Measurements from ENCODE around the gene DQX1.
"Not testable (repeated sequence)": the region's sequence is repeated elsewhere in the genome, so short reads cannot be mapped to it uniquely, and the experiment has no call there.

The DQX1 gene

DNA sequence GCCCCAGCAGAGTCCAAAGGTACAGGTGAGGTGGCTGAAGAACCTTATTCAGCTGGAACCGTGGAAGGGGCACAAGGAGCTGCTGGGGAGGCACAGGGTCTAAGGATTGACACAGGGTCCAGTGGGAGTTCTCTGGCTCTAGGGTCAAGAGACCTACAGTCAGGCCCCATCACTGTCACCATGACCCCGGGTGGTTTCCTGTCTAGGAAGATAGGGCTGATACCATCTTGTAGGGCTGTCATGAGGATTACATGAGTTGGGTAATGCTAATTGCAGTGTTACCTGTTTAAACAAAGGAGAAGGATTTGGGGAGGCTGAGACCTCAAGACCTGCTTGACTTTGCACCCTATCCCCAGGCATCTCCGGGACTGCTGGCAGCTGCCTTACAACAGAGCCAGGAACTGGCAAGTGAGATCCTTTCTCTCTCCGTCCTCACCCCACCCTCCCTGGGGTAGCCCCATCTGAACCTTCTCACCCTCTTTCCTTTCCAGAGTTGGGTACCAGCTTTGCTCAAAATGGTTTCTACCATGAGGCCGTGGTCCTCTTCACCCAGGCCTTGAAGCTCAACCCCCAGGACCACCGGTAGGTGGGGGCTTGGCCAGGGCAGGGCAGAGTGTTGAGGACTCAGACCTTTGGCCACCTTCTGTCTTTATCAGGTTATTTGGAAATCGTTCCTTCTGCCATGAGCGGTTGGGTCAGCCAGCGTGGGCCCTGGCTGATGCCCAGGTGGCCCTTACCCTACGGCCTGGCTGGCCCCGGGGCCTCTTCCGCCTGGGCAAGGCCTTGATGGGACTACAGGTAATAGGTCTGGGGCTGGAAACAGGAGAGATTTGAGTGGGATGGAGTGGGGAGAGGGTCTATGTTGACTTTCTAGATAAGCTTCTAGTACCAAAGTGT lies 34.1 kb downstream of the DQX1 start:
- no peak for DNase-seq

- DNase-seq, result no peak
Measured at GRCh38 chr2:74489906-74490305, 36.1 kb downstream of the DQX1 start.

GRCh38 chr2:74488643-74489481 lies 37.2 kb downstream of the DQX1 start:
- DNase-seq, result no peak

DNA sequence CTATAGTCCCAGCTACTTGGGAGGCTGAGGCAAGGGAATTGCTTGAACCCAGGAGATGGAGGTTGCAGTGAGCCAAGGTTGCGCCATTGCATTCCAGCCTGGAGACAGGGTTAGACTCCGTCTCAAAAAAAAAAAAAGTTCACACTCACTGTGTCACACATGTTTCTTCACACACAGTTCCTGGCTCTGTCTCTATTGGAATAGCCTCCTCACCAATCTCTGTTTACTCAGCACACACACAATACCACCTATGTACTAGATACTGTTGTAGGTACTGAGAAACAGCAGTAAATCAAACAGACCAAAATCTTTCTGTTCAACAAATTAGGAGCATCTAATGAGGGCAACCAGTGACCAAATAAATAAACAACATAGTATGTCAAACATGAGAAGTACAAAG lies 39.9 kb downstream of the DQX1 start:
- DNase-seq, result no peak

GRCh38 chr2:74483675-74484164 lies 42.3 kb downstream of the DQX1 start:
- not testable (repeated sequence) for DNase-seq

- peak; percentile 95 for DNase-seq
Measured at GRCh38 chr2:74482801-74483674, 43.0 kb downstream of the DQX1 start, which contains the start of the genes CCDC142 and TTC31. TSS of gene CCDC142 (minus strand) at chr2:74482998. CDS start at chr2:74482837, 161 bp downstream. TSS of gene TTC31 (plus strand) at chr2:74483081. CDS start at chr2:74483096, 15 bp downstream.

DNA sequence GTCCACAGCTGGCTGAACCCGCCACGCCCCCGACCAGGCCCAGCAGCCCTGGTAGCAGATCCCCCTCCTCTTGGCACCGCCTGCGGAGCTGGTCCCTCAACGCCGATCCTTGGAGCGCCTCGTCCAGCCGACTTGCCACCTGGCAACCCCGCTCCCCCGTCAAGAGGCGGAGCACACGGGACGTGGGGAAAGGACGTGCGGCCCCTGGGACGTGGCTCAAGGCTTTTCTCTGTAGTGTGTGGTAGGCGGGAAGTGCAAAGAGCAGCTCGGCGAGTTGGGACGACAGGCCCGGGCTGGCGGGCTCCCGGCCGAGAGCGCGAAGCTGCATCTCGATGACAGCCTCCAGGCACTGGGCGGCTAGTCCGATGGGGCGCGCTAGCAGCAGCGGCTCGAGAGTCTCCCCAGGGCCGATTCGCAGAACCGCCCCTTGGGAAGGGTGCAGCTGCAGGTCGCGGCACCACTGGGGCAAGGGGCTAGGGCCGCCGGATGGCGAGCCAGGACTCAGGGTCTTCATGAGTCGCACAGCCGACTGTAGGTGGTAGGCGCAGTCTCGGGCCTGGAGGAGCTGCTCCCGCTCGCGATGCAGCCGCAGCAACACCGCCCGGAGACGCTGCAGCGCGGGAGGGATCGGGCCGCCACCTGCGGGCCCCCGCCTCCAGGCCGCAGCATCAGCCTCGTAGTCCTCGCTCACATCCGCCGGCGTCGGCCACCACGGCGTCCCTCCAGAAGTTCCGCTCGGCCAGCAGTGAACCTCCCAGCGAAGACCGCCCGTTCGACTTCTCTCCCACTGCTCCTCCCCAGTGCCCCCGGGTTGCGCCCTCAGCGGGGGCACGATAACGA lies 43.9 kb downstream of the DQX1 start:
- DNase-seq, result peak; percentile 69

GRCh38 chr2:74481431-74481830 lies 44.6 kb downstream of the DQX1 start:
- no peak for DNase-seq

DNA sequence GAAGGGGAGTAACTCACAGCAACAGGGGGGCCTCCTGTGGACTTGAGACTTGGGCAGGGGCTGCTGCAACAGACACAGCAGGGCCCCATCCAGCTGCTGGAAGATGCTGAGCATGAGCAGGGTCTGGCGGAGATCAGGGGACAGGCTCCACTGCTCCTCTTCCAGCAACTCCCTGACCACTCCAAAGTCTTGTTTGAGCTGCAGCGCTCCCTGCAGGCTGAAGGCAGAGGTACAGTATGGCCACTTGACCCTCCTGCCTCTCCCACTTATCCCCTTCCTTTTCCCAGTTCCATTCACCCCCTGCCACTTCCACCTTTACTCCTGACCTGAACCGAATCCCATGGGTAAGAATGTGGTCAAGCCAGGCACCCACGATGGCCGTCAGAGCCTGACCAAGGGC lies 51.1 kb downstream of the DQX1 start:
- DNase-seq, result no peak

- DNase-seq, result no peak
Measured at GRCh38 chr2:74474481-74474880, 51.5 kb downstream of the DQX1 start.

- DNase-seq, result no peak
Measured at GRCh38 chr2:74472945-74473258, 53.1 kb downstream of the DQX1 start.

DNA sequence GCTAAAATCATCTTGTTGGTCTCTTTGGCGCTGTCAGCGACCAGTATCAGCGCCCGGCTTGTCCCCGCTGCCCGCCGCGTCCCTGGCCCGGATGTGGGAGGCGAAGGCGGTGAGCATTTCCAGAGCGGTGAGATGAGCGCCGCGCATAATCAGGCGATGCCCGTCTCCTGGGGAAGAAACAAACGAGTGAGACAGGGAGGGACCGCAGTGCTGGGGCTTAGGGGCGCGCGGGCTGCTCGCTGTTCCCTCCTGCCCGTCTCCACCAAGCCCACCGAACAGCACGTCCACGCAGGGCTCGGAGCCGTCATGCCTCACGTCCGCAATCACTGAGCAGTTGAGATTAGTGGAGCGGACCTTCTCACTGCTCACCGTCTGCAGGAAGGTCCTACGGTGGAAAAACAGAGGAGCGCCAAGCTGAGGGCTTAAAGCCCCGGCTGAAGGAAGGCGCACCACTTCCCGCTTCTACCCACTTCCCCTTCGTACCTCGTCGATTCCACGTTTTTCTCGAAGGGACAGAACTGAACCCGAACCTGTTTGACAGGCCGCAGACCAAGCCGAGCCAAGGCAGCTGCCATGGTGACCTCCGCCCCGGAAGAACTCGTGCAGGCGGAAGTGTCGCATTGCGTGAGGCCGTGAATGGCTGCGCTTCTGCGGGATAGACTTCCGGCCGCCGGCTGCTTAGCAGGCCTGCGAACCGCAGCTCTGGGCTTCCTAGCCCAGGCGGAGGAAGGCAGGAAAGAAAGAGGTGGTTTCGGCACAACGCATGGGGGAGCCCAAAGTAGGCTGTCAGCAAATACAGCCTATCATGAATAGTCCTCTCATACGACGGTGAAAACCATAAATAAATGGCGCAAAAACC lies 53.7 kb downstream of the DQX1 start, which contains the start of gene MRPL53:
Gene MRPL53 (minus strand): TSS at position 595 of the 859 bp plus-strand sequence. CDS start 20 bp downstream, at position 575.
- DNase-seq, result peak; percentile 96

GRCh38 chr2:74471332-74472065 lies 54.5 kb downstream of the DQX1 start:
- no peak for DNase-seq

DNA sequence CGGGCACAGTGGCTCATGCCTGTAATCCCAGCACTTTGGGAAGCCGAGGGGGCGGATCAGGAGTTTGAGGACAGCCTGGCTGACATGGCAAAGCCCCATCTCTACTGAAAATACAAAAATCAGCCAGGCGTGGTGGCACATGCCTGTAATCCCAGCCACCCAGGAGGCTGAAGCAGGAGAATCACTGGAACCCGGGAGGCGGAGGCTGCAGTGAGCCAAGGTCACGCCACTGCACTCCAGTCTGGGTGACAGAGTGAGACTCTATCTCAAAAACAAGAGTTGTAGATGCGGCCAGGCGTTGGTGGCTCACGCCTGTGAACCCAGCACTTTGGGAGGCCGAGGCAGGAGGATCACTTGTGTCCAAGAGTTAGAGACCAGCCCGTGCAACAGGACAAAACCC lies 55.3 kb downstream of the DQX1 start:
- not testable (repeated sequence) for DNase-seq

All from CD4-positive, alpha-beta T cell treated with Interleukin-21 for 1 hour (primary cell).